K562 (cell line): ENCODE results near the gene UTP11. TPM values are rescaled to one million over a fixed set of nuclear protein-coding genes. Genes with fewer than 3 reads are reported as not detected.

Experiments
- ARID1B ChIP-seq: fragments of 450-650 bp; IDR thresholded peaks from 2 replicates; pipeline ENCODE4 v1.6.1; 2016; ENCODE audit warnings: antibody characterized with exemption, mild to moderate bottlenecking, inconsistent platforms
- CBX2 ChIP-seq: fragments of 200-600 bp; sonication (generic); IDR thresholded peaks from one replicate; pipeline ENCODE4 v1.6.1; 2012; ENCODE audit warnings: mild to moderate bottlenecking, low read length, inconsistent platforms; ENCODE audit not compliant: insufficient read depth, poor library complexity, severe bottlenecking
- CTBP1 ChIP-seq: fragments of 450-650 bp; IDR thresholded peaks from 2 replicates; pipeline ENCODE4 v1.6.1; 2016; ENCODE audit warnings: borderline replicate concordance
- EHMT2 ChIP-seq: fragments of 450-650 bp; IDR thresholded peaks from 2 replicates; pipeline ENCODE4 v1.6.1; 2018; ENCODE audit warnings: antibody characterized with exemption
- GATAD2B ChIP-seq: fragments of 450-650 bp; IDR thresholded peaks from 2 replicates; pipeline ENCODE4 v1.6.1; 2017; ENCODE audit warnings: mild to moderate bottlenecking, borderline replicate concordance
- HDAC8 ChIP-seq: fragments of 450-650 bp; IDR thresholded peaks from 2 replicates; pipeline ENCODE4 v1.6.1; 2016; ENCODE audit warnings: mild to moderate bottlenecking, missing genetic modification characterization, moderate library complexity, missing compliant biosample characterization
- NFXL1 ChIP-seq: fragments of 450-650 bp; formaldehyde crosslinking; IDR thresholded peaks from 2 replicates; pipeline ENCODE4 v1.4.0; 2021; ENCODE audit warnings: mild to moderate bottlenecking
- PRMT5 ChIP-seq: sonication (generic); formaldehyde crosslinking; IDR thresholded peaks from 2 replicates; pipeline ENCODE4 v1.5.0; 2020; ENCODE audit warnings: missing genetic modification reagents
- SNAPC5 ChIP-seq: fragments of 250-450 bp; sonication (Bioruptor Pico); IDR thresholded peaks from 2 replicates; pipeline ENCODE4 v1.8.0; 2021; ENCODE audit warnings: moderate library complexity, mild to moderate bottlenecking, inconsistent platforms
- SNRNP70 ChIP-seq: fragments of 200-400 bp; formaldehyde crosslinking; optimal IDR thresholded peaks from 2 replicates; pipeline ENCODE3; 2017; ENCODE audit warnings: low read depth, low read length
- SREBF1 ChIP-seq: fragments of 150-350 bp; IDR thresholded peaks from 2 replicates; pipeline ENCODE4 v1.6.1; 2014; ENCODE audit warnings: antibody characterized with exemption, low read depth, low read length, borderline replicate concordance
- STAT5B ChIP-seq: fragments of 250-450 bp; sonication (Bioruptor Pico); IDR thresholded peaks from 2 replicates; pipeline ENCODE4 v1.8.0; 2021; ENCODE audit warnings: mild to moderate bottlenecking, inconsistent platforms
- TBP ChIP-seq: optimal IDR thresholded peaks from 2 replicates; pipeline ENCODE3; 2011; ENCODE audit warnings: low read depth, low read length, improper control_type of control experiment
- TCF7 ChIP-seq: sonication (generic); IDR thresholded peaks from 2 replicates; pipeline ENCODE4 v1.6.1; 2016; ENCODE audit warnings: antibody characterized with exemption, borderline replicate concordance
- TFAM ChIP-seq: fragments of 250-450 bp; sonication (Bioruptor Pico); conservative IDR thresholded peaks from 2 replicates; pipeline ENCODE4 v1.5.0; 2021; ENCODE audit warnings: mild to moderate bottlenecking, moderate library complexity
- THAP12 ChIP-seq: fragments of 250-450 bp; sonication (Bioruptor Pico); IDR thresholded peaks from 2 replicates; pipeline ENCODE4 v1.9.0; 2021; ENCODE audit warnings: mild to moderate bottlenecking, inconsistent platforms
- THRAP3 ChIP-seq: fragments of 450-650 bp; IDR thresholded peaks from 2 replicates; pipeline ENCODE4 v1.6.1; 2016; ENCODE audit warnings: mild to moderate bottlenecking, inconsistent platforms, borderline replicate concordance
- TRIM24 ChIP-seq, 2 experiments: fragments of 450-650 bp; IDR thresholded peaks; 2 replicates each; pipeline ENCODE4 v1.6.1; 2016
- ZC3H4 ChIP-seq: sonication (generic); formaldehyde crosslinking; IDR thresholded peaks from 2 replicates; pipeline ENCODE4 v1.9.0; 2021; ENCODE audit warnings: missing genetic modification reagents, borderline replicate concordance
- ZNF197 ChIP-seq: fragments of 200-800 bp; sonication (Bioruptor generic); IDR thresholded peaks from 2 replicates; pipeline ENCODE4 v1.6.1; 2016; ENCODE audit warnings: low read depth, missing genetic modification characterization, missing compliant biosample characterization
- ZNF23 ChIP-seq: fragments of 250-450 bp; sonication (Bioruptor Pico); IDR thresholded peaks from 2 replicates; pipeline ENCODE4 v1.4.0; 2020; ENCODE audit warnings: mild to moderate bottlenecking
- ZNF699 ChIP-seq: fragments of 250-450 bp; sonication (Bioruptor Pico); IDR thresholded peaks from 2 replicates; pipeline ENCODE4 v1.8.0; 2021; ENCODE audit warnings: mild to moderate bottlenecking, moderate library complexity; ENCODE audit not compliant: insufficient replicate concordance
- polyA plus RNA-seq, 8 experiments: library from polyadenylated mRNA; depleted of rRNA in 4 of 8; stranded (reverse) in 5 of 8; unstranded in 3 of 8; fragments of >200 nt; fragmentation: Nextera tagmentation in 2 of 8; fragmentation: Illumina TruSeq in 1 of 8; extraction: Ambion mirVana in 2 of 8; extraction: Trizol in 1 of 8; gene quantifications; 2 replicates each; pipeline versions ENCODE4 v1.2.1 to v1.2.3, GENCODE V29; 2011 to 2014; ENCODE audit warnings: inconsistent platforms in 1 of 8, missing spikeins in 1 of 8
- total RNA-seq, 7 experiments: library from RNA; depleted of rRNA in 6 of 7; stranded (reverse); fragments of >200 nt in 6 of 7; fragmentation: Illumina TruSeq in 2 of 7; extraction: Trizol in 2 of 7; gene quantifications; 2 replicates each; pipeline versions ENCODE4 v1.2.1 to v1.2.3, GENCODE V29; 2011 to 2021; ENCODE audit warnings: low replicate concordance in 1 of 7

Gene UTP11
- total and polyA plus RNA-seq, 9 of the 15 experiments (the other 6 are each of a cell fraction or from before 2014, with no cell fraction given), result 91.1 to 378 (median 221) TPM

- TF ChIP-seq SREBF1 (peak; percentile 74; the same call in 1 of the 2 replicates), TBP (peak; percentile 94), TRIM24 (IDR thresholded peaks at IDR 0.05) (peak in 1 of 2 experiments; percentile 73; a peak in 1 of 4 replicates), NFXL1 (CRISPR knock-in tag) (peak; percentile 92), ZNF699 (CRISPR knock-in tag) (no peak), HDAC8 (peak; percentile 98), ZNF23 (CRISPR knock-in tag) (peak; percentile 82), EHMT2 (no peak), THAP12 (CRISPR knock-in tag) (peak; percentile 72; the same call in 1 of the 2 replicates), CBX2 (no peak), SNAPC5 (CRISPR knock-in tag) (no peak), THRAP3 (no peak), ZNF197 (CRISPR knock-in tag) (peak; percentile 89), TFAM (CRISPR knock-in tag) (no peak), TCF7 (0 out of 2 replicates have a peak, but pooled peaks have one; percentile 65), CTBP1 (peak; percentile 64), ZC3H4 (CRISPR knock-in tag) (no peak), STAT5B (no peak), PRMT5 (CRISPR knock-in tag) (no peak; the same call in 1 of the 2 replicates), ARID1B (peak; percentile 48; the same call in 1 of the 2 replicates), SNRNP70 (no peak), GATAD2B (no peak; the same call in 1 of the 2 replicates)
Measured at GRCh38 chr1:38012363-38013226, at the start of gene UTP11 (continued).
